HEK293T (cell line): ENCODE results near the gene SLC25A47.

ENCODE experiments used
- CTCF ChIA-PET: fragments of 350-600 bp; formaldehyde crosslinking; extraction: SDS; loops from one replicate; lab custom pipeline; 2021; ENCODE audit warnings: antibody characterized with exemption, inconsistent platforms; lab: Yijun Ruan, JAX
- POLR2A ChIA-PET: fragments of 350-600 bp; formaldehyde crosslinking; extraction: SDS; loops from one replicate; lab custom pipeline; 2020; ENCODE audit warnings: antibody characterized with exemption, inconsistent platforms; lab: Yijun Ruan, JAX
- DNase-seq: peaks from one replicate; pipeline ENCODE4 v3.0.0; 2012; ENCODE audit warnings: mixed read lengths; ENCODE audit errors: extremely low spot score
- ARNT ChIP-seq: fragments of 450-650 bp; IDR thresholded peaks from 2 replicates; pipeline ENCODE4 v1.6.1; 2017; ENCODE audit warnings: mild to moderate bottlenecking
- BHLHE40 ChIP-seq: fragments of 450-650 bp; IDR thresholded peaks from 2 replicates; pipeline ENCODE4 v1.6.1; 2016; ENCODE audit warnings: mild to moderate bottlenecking, moderate library complexity, borderline replicate concordance
- CTBP1 ChIP-seq: fragments of 450-650 bp; IDR thresholded peaks from 2 replicates; pipeline ENCODE4 v1.6.1; 2016; ENCODE audit warnings: borderline replicate concordance
- ELF4 ChIP-seq: fragments of 450-650 bp; IDR thresholded peaks from 2 replicates; pipeline ENCODE4 v1.6.1; 2017; ENCODE audit warnings: antibody characterized with exemption
- FOXA1 ChIP-seq: fragments of 450-650 bp; IDR thresholded peaks from 2 replicates; pipeline ENCODE4 v1.6.1; 2016; ENCODE audit warnings: mild to moderate bottlenecking
- FOXK2 ChIP-seq: fragments of 450-650 bp; IDR thresholded peaks from 2 replicates; pipeline ENCODE4 v1.6.1; 2016; ENCODE audit warnings: mild to moderate bottlenecking
- FOXM1 ChIP-seq: fragments of 450-650 bp; IDR thresholded peaks from 2 replicates; pipeline ENCODE4 v1.6.1; 2017; ENCODE audit warnings: mild to moderate bottlenecking, borderline replicate concordance
- HDGF ChIP-seq: fragments of 450-650 bp; IDR thresholded peaks from 2 replicates; pipeline ENCODE4 v1.6.1; 2017; ENCODE audit warnings: antibody characterized with exemption, borderline replicate concordance
- L3MBTL2 ChIP-seq: fragments of 450-650 bp; conservative IDR thresholded peaks from 2 replicates; pipeline ENCODE4 v1.6.1; 2016; ENCODE audit warnings: mild to moderate bottlenecking
- LEF1 ChIP-seq: fragments of 450-650 bp; IDR thresholded peaks from 2 replicates; pipeline ENCODE4 v1.6.1; 2017; ENCODE audit warnings: mild to moderate bottlenecking, borderline replicate concordance
- NFRKB ChIP-seq: fragments of 450-650 bp; IDR thresholded peaks from 2 replicates; pipeline ENCODE4 v1.6.1; 2016; ENCODE audit warnings: mild to moderate bottlenecking, moderate library complexity
- SP1 ChIP-seq: fragments of 450-650 bp; IDR thresholded peaks from 2 replicates; pipeline ENCODE4 v1.6.1; 2017
- SUZ12 ChIP-seq: fragments of 450-650 bp; IDR thresholded peaks from 2 replicates; pipeline ENCODE4 v1.6.1; 2016; ENCODE audit warnings: mild to moderate bottlenecking
- TARDBP ChIP-seq: fragments of 450-650 bp; IDR thresholded peaks from 2 replicates; pipeline ENCODE4 v1.6.1; 2016
- ZNF384 ChIP-seq: fragments of 450-650 bp; IDR thresholded peaks from 2 replicates; pipeline ENCODE4 v1.6.1; 2016
- TF ChIP-seq, protein P1 (sequence below): fragments of 450-650 bp; IDR thresholded peaks from 2 replicates; pipeline ENCODE4 v1.6.1; 2016

SLC25A47 gene, protein sequence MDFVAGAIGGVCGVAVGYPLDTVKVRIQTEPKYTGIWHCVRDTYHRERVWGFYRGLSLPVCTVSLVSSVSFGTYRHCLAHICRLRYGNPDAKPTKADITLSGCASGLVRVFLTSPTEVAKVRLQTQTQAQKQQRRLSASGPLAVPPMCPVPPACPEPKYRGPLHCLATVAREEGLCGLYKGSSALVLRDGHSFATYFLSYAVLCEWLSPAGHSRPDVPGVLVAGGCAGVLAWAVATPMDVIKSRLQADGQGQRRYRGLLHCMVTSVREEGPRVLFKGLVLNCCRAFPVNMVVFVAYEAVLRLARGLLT

DNA sequence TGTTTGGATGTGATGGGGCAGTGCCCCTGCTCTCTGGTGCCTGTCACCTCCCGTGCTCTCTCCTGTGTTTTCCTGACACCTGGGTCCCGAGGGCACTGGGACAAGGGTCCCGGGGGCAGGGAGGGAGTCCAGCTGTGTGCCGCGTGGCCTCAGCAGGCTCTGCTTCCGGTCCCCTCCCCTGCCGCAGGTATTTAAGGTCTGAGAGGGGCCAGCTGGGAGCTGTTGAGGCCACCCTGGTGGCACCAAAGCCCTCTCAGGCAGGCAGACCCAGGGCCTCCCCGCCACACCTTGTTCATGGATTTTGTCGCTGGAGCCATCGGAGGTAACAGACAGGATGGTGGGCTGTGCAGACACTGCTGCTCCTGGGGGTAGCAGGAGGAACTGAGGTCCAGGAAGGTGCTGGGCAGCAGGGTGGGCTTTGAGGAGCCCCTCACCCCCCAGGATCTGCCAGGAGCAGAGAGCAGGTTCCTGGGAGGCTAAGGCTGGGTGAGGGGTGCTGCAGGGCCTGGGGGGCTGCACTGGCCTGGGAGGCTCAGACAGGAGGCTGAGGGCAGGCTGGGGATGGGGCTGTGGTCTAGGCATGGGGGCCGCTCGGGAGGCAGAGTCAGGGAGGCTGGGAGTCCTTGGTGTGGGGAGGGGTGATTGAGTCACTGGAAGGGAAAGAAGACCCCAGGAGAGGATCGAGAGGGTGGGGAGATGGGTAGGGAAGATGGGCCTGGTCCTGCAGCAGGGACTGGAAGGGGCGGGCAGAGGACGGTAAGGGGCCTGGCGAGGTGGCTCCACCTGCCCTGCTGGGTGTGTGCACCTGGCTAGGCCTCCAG is at the start of gene SLC25A47:
SLC25A47 (plus strand) TSS at position 219 of the 821 bp plus-strand sequence; CDS start at position 295, 76 bp downstream.
- no peak for DNase-seq

DNA sequence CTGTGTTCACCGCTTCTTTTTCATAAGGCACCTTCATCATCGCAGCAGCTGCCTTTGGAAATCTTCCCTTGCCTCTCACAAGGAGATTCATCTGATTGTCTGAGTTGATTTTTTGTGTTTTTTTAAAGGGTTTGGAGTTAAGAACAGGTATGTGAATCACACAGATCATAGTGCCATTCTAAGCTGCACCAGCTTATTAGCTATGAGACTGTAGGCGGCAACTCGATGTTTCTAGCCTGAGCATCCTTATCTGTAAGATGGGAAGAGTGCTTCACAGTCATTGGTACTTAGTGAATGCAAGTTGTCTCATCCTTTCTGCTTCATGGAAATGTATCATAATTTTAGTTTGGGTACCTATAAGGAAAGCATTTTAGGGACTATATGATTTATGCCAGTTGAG is 48.9 kb upstream of the SLC25A47 start:
- TF ChIP-seq SUZ12, result no peak
- TF ChIP-seq SP1, result no peak
- no peak for TF ChIP-seq NFRKB
- TF ChIP-seq, protein P1, sequence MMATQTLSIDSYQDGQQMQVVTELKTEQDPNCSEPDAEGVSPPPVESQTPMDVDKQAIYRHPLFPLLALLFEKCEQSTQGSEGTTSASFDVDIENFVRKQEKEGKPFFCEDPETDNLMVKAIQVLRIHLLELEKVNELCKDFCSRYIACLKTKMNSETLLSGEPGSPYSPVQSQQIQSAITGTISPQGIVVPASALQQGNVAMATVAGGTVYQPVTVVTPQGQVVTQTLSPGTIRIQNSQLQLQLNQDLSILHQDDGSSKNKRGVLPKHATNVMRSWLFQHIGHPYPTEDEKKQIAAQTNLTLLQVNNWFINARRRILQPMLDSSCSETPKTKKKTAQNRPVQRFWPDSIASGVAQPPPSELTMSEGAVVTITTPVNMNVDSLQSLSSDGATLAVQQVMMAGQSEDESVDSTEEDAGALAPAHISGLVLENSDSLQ, result no peak
- TF ChIP-seq FOXK2, result no peak
- TF ChIP-seq LEF1, result no peak
- TF ChIP-seq HDGF, result no peak
- no peak for TF ChIP-seq ARNT
- no peak for TF ChIP-seq TARDBP
- TF ChIP-seq CTBP1, result no peak
- TF ChIP-seq FOXA1, result no peak
- TF ChIP-seq BHLHE40, result no peak
- TF ChIP-seq ELF4, result no peak
- no peak for TF ChIP-seq L3MBTL2
- no peak for TF ChIP-seq ZNF384
- no peak for TF ChIP-seq FOXM1
- CTCF ChIA-PET, result no interaction called here
- no peak for DNase-seq
- POLR2A ChIA-PET, result no interaction called here

More for the DNA sequence above, at the start of gene SLC25A47:
- CTCF ChIA-PET, result no interaction called here
- POLR2A ChIA-PET, result no interaction called here
- TF ChIP-seq LEF1 (no peak), SP1 (no peak), ZNF384 (no peak), FOXA1 (no peak), TARDBP (no peak), FOXM1 (no peak), CTBP1 (no peak), L3MBTL2 (no peak), NFRKB (no peak)
- TF ChIP-seq, protein P1, result no peak

DNA sequence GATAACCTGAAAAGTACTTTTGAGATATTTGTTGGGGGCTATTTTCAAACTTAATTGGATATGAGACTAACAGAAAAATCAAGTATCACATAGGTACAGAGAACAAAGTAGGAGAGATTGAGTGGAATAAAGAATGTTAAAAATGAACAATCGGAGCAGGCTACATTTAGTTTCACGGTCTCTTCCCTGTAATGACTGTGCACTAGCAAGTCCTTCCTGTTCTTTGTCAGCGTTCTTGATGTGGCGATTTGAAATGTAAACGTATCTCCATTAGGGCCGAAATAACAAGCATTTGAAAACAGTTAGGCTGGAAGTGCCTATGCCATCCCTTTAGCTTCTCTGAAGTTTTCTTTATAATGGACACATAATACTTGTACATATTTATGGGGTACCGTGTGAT is 47.9 kb upstream of the SLC25A47 start:
- no peak for TF ChIP-seq FOXA1
- no peak for TF ChIP-seq NFRKB
- TF ChIP-seq BHLHE40, result no peak
- no peak for TF ChIP-seq HDGF
- no peak for TF ChIP-seq CTBP1
- CTCF ChIA-PET, result no interaction called here
- POLR2A ChIA-PET, result no interaction called here
- DNase-seq, result no peak

DNA sequence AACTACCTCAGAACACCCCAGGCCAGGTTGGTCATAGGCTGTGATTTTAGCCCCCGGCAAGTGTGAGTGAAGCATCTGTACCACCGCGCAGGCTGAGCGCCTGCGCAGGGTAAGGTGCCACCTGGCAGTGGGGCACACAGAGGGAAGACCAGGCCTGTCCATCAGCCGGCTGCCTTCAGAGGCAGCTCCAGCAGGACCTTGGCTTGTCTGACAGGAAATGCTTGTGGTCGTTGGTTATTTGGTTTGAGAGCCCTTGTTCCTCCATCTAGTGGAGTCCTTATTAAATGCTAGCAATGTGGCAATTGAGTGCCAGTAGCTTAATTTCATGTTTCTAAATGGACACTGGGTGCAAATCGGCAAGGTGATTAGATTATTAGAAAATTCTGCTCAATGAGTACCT is 44.4 kb upstream of the SLC25A47 start:
- TF ChIP-seq HDGF (no peak), NFRKB (no peak), CTBP1 (no peak), LEF1 (no peak), FOXK2 (no peak), SP1 (no peak), FOXA1 (no peak), BHLHE40 (no peak), ELF4 (no peak), L3MBTL2 (no peak), TARDBP (no peak), FOXM1 (no peak), ARNT (no peak), ZNF384 (no peak), SUZ12 (no peak)
- TF ChIP-seq, protein P1, result no peak
- ChIA-PET CTCF (no interaction called here), POLR2A (no interaction called here)
- DNase-seq, result no peak

DNA sequence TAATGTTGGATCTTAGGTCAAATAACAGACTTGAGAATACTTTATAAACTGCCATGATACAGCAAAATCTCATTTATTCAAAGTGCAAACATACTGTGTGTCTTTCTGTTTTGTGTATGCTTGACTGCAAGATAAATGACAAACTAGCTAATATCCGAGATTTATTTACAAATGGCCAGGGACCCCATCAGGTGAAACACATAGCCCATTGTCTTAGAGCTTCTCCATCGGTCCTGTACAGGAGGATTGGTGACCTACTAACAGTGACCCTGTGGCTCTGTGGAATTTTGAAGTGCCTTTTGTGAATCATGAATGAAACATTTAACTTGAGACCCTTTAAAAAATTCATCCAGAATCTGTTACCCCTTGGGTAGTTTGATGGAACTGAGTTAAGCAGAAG is 44.0 kb upstream of the SLC25A47 start:
- ChIA-PET CTCF (no interaction called here), POLR2A (no interaction called here)
- TF ChIP-seq LEF1, result no peak
- no peak for TF ChIP-seq BHLHE40
- TF ChIP-seq FOXK2, result no peak
- no peak for TF ChIP-seq SP1
- TF ChIP-seq SUZ12, result no peak
- TF ChIP-seq, protein P1, result no peak
- no peak for TF ChIP-seq L3MBTL2
- no peak for TF ChIP-seq ELF4
- TF ChIP-seq HDGF, result no peak
- TF ChIP-seq CTBP1, result no peak
- TF ChIP-seq FOXA1, result no peak
- TF ChIP-seq FOXM1, result no peak
- no peak for TF ChIP-seq NFRKB
- TF ChIP-seq ARNT, result no peak
- no peak for TF ChIP-seq TARDBP
- no peak for TF ChIP-seq ZNF384
- no peak for DNase-seq
